ENCODE measurements around the gene C6orf132. TPM values are rescaled to one million over a fixed set of nuclear protein-coding genes. Genes with fewer than 3 reads are reported as not detected.

The C6orf132 gene
- total and polyA plus RNA-seq, 10 of the 15 experiments (the other 5 are each of a cell fraction or from before 2014, with no cell fraction given), result 0.04 to 0.05 TPM; not detected in 8

GRCh38 chr6:42190554-42191183, 48.2 kb upstream of the C6orf132 start:
- no TSS peak for BruUV-seq (replicated peaks)
- no peaks in the 10 kb centered on the region for H3K9me3 ChIP-seq (replicated peaks; ENCODE audit: control insufficient read depth, insufficient read depth, low read length)
- H3K4me1 ChIP-seq (ENCODE audit: control insufficient read depth, insufficient read depth, low read length), result no peaks in the 10 kb centered on the region; the same call in 1 of the 2 replicates
- intact Hi-C loops (cut with micrococcal nuclease; ENCODE audit: unreplicated experiment) (no loop called here), in situ Hi-C loops (cut with MboI) (no loop called here)
- POLR2A ChIA-PET, result interaction anchor here (0.7 kb wide), 1 partner anchor 60 kb away, joined by 4 read pairs; no protein-coding TSS in a partner anchor
- no peak for TF ChIP-seq RELB (IDR thresholded peaks at IDR 0.05; ENCODE audit: low read depth)
- no peak for TF ChIP-seq ZBTB4 (CRISPR knock-in tag; IDR thresholded peaks at IDR 0.05)
- no peak for TF ChIP-seq RB1 (IDR thresholded peaks at IDR 0.05; ENCODE audit: borderline replicate concordance)
- TF ChIP-seq CREM (IDR thresholded peaks at IDR 0.05; ENCODE audit: low read depth), result no peak
- no peak for TF ChIP-seq SIN3A (IDR thresholded peaks at IDR 0.05; ENCODE audit: low read depth, low read length)
- TF ChIP-seq BHLHE40 (IDR thresholded peaks at IDR 0.05; ENCODE audit: borderline replicate concordance in 1 of 2, low read depth in 2 of 2, low read length in 1 of 2), result no peak
- TF ChIP-seq KDM1A (IDR thresholded peaks at IDR 0.05; ENCODE audit: borderline replicate concordance), result no peak
- no peak for TF ChIP-seq PRDM15 (CRISPR knock-in tag; IDR thresholded peaks at IDR 0.05)
- TF ChIP-seq MTA2 (IDR thresholded peaks at IDR 0.05; ENCODE audit: low read depth), result no peak
- no peak overlapping the region for H2AFZ ChIP-seq (ENCODE audit: control insufficient read depth, low read depth, low read length)
- H4K20me1 ChIP-seq (ENCODE audit: control insufficient read depth, insufficient read depth), result no peaks in the 10 kb centered on the region
- RAD21 ChIA-PET (ENCODE audit: unreplicated experiment), result no interaction called here
- CTCF ChIA-PET, result interaction anchor here (0.6 to 2.2 kb wide), 2 partner anchors 12 to 24 kb away, joined by 3 to 7 read pairs; no protein-coding TSS in a partner anchor
- H3K9ac ChIP-seq (ENCODE audit: control insufficient read depth, insufficient read depth, low read length), result no peak overlapping the region
- no peak overlapping the region for H3K4me3 ChIP-seq
- H3K27ac ChIP-seq (ENCODE audit: control insufficient read depth, insufficient read depth), result no peak overlapping the region
- ATAC-seq, result no peak
- no peaks in the 10 kb centered on the region for H3K27me3 ChIP-seq (replicated peaks in 1 of 2; ENCODE audit: control insufficient read depth in 2 of 2, insufficient read depth in 2 of 2, low read length in 1 of 2)
- WGBS (ENCODE audit: insufficient coverage, insufficient replicate concordance, low lambda C conversion rate, missing lambda C conversion rate), result 77% methylated on average over 5 of the region's 5 CpGs
- SMC1A ChIA-PET (ENCODE audit: uncharacterized antibody, unreplicated experiment), result no interaction called here
- no peaks in the 10 kb centered on the region for H3K79me2 ChIP-seq (ENCODE audit: control insufficient read depth, insufficient read depth, low read length)
- no peak for DNase-seq (ENCODE audit: low read depth, low spot score)
- H3K36me3 ChIP-seq (ENCODE audit: control insufficient read depth in 2 of 2, insufficient read depth in 2 of 2, low read length in 1 of 2), result no peaks in the 10 kb centered on the region
- FAIRE-seq, result no peak
- no peak overlapping the region for H3K4me2 ChIP-seq (ENCODE audit: control insufficient read depth, insufficient read depth)

Data from GM12878 (cell line).